ENCODE results near the gene NBPF6.
"Not testable (repeated sequence)": the region's sequence is repeated elsewhere in the genome, so short reads cannot be mapped to it uniquely, and the experiment has no call there.

NBPF6 gene

GRCh38 chr1:108450043-108450442 lies at the start of gene NBPF6:
TSS of gene NBPF6 (plus strand) at chr1:108450343. CDS start at chr1:108450602, 259 bp downstream.
- DNase-seq (ENCODE audit: low read depth in 2 of 2) = not testable (repeated sequence)

GRCh38 chr1:108411098-108411833 lies 38.9 kb upstream of the NBPF6 start:
- DNase-seq (ENCODE audit: low read depth in 2 of 2) = not testable (repeated sequence)

GRCh38 chr1:108420129-108420528 lies 30.0 kb upstream of the NBPF6 start:
- DNase-seq (ENCODE audit: low read depth in 2 of 2) = not testable (repeated sequence)

- DNase-seq (ENCODE audit: low read depth in 2 of 2) = not testable (repeated sequence)
These were observed 28.9 kb upstream of the NBPF6 start for GRCh38 chr1:108421061-108421916.

GRCh38 chr1:108426877-108427276 lies 23.3 kb upstream of the NBPF6 start:
- DNase-seq (ENCODE audit: low read depth in 2 of 2) = not testable (repeated sequence)

GRCh38 chr1:108432002-108432401 lies 18.1 kb upstream of the NBPF6 start:
- DNase-seq (ENCODE audit: low read depth in 2 of 2) = not testable (repeated sequence)

GRCh38 chr1:108433404-108433803 lies 16.7 kb upstream of the NBPF6 start:
- not testable (repeated sequence) for DNase-seq (ENCODE audit: low read depth in 2 of 2)

GRCh38 chr1:108438536-108438935 lies 11.6 kb upstream of the NBPF6 start:
- DNase-seq (ENCODE audit: low read depth in 2 of 2) = not testable (repeated sequence)

GRCh38 chr1:108454521-108454920 lies 4.4 kb downstream of the NBPF6 start:
- not testable (repeated sequence) for DNase-seq (ENCODE audit: low read depth in 2 of 2)

GRCh38 chr1:108458661-108459060 lies 8.5 kb downstream of the NBPF6 start:
- DNase-seq (ENCODE audit: low read depth in 2 of 2) = not testable (repeated sequence)

GRCh38 chr1:108461758-108462157 lies 11.6 kb downstream of the NBPF6 start:
- DNase-seq (ENCODE audit: low read depth in 2 of 2) = not testable (repeated sequence)

- DNase-seq (ENCODE audit: low read depth in 2 of 2) = not testable (repeated sequence)
These were observed 13.8 kb downstream of the NBPF6 start for GRCh38 chr1:108463962-108464361.

GRCh38 chr1:108466166-108466565 lies 16.0 kb downstream of the NBPF6 start:
- DNase-seq (ENCODE audit: low read depth in 2 of 2) = not testable (repeated sequence)

- not testable (repeated sequence) for DNase-seq (ENCODE audit: low read depth in 2 of 2)
These were observed 17.0 kb downstream of the NBPF6 start for GRCh38 chr1:108467155-108467554.

- DNase-seq (ENCODE audit: low read depth in 2 of 2) = not testable (repeated sequence)
These were observed 20.6 kb downstream of the NBPF6 start for GRCh38 chr1:108470750-108471149.

- DNase-seq (ENCODE audit: low read depth in 2 of 2) = not testable (repeated sequence)
These were observed 24.4 kb downstream of the NBPF6 start for GRCh38 chr1:108474516-108474915.

GRCh38 chr1:108478429-108479015 lies 28.4 kb downstream of the NBPF6 start:
- DNase-seq (ENCODE audit: low read depth in 2 of 2) = no peak

- no peak for DNase-seq (ENCODE audit: low read depth in 2 of 2)
These were observed 32.6 kb downstream of the NBPF6 start for GRCh38 chr1:108482708-108483107.

GRCh38 chr1:108485990-108486389 lies 35.8 kb downstream of the NBPF6 start:
- DNase-seq (ENCODE audit: low read depth in 2 of 2) = not testable (repeated sequence)

GRCh38 chr1:108486707-108487106 lies 36.6 kb downstream of the NBPF6 start:
- DNase-seq (ENCODE audit: low read depth in 2 of 2) = not testable (repeated sequence)

- not testable (repeated sequence) for DNase-seq (ENCODE audit: low read depth in 2 of 2)
These were observed 44.9 kb downstream of the NBPF6 start for GRCh38 chr1:108495008-108495407.

- not testable (repeated sequence) for DNase-seq (ENCODE audit: low read depth in 2 of 2)
These were observed 46.7 kb downstream of the NBPF6 start for GRCh38 chr1:108496856-108497255.
